Effector memory CD4-positive, alpha-beta T cell (primary cell): ENCODE data around the gene ZNF333.

Experiments
- DNase-seq, 3 donors: peaks; one replicate each; pipeline ENCODE4 v3.0.0-alpha.2; 2020
- H3K27ac ChIP-seq: 2 replicates; pipeline ENCODE4 v1.7.0; 2013; ENCODE audit warnings: mild to moderate bottlenecking, low read length, moderate library complexity; ENCODE audit not compliant: insufficient read depth, poor library complexity, severe bottlenecking
- H3K27me3 ChIP-seq: replicated peaks from 2 replicates; pipeline ENCODE4 v1.7.0; 2013; ENCODE audit warnings: mild to moderate bottlenecking, low read length; ENCODE audit not compliant: insufficient read depth, control insufficient read depth, poor library complexity, severe bottlenecking
- H3K36me3 ChIP-seq: 2 replicates; pipeline ENCODE4 v1.7.0; 2013; ENCODE audit warnings: mild to moderate bottlenecking, low read length, moderate library complexity; ENCODE audit not compliant: control insufficient read depth, insufficient read depth
- H3K4me1 ChIP-seq: 2 replicates; pipeline ENCODE4 v1.7.0; 2013; ENCODE audit warnings: low read length, mild to moderate bottlenecking; ENCODE audit not compliant: control insufficient read depth, insufficient read depth, poor library complexity, severe bottlenecking
- H3K4me3 ChIP-seq: 2 replicates; pipeline ENCODE4 v1.7.0; 2013; ENCODE audit warnings: low read length, low read depth, mild to moderate bottlenecking; ENCODE audit not compliant: insufficient read depth, poor library complexity, severe bottlenecking
- H3K9me3 ChIP-seq: 2 replicates; pipeline ENCODE4 v1.7.0; 2013; ENCODE audit warnings: mild to moderate bottlenecking, low read length, moderate library complexity; ENCODE audit not compliant: control insufficient read depth
- total RNA-seq, 3 donors: gene quantifications; one replicate each; lab custom pipeline; 2026; lab: John Stamatoyannopoulos, UW

ZNF333 gene
- total RNA-seq = 23.3 to 31.4 (median 28.5) reads per million in 3 donors

DNA sequence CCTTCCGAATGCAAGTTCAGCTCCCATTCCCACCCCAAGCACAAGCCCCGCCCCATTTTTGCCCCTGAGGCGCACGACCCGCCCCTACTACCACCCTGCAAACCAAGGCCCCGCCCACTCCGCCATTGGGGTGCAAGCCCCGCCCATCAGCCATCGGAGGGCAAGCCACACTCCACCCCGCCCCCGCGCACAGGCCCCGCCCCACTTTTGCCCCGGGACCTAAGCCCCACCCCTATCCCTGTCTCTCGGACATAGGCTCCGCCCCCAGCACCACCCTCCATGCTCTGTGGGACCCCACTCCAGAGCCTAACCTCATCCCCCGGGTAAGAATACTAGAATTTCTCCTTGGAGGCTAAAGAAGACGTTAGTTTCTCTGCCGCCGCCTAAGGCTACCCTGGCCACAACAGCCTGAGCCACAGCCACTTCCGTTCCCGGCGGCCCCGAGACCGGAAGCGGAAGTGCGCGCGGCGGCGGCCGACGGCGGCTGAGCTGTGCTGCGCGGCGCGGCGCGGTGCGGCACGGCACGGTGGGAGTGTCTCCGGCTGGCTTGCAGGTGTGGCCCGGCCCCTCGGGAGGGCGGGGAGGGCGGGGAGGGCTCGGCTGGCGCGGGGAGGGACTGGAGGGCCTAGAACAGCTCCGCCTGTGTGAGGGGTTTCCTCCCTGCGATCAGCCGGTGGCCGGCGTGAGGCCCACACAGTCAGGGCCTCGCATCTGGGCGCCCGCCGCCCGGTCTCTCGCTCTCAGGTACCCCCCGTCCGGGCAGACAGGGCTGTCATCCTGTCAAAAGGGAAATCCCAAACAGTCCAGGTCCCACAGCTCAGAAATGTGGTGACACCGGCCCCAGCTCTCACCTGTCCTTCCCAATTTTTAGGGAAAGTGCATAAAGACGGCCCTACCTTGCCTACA, at the start of gene ZNF333:
Gene ZNF333 (plus strand): TSS at position 451 of the 906 bp plus-strand sequence. CDS start 3,444 bp downstream, outside the sequence.
- H3K27ac ChIP-seq = peak within 1 kb of the TSS; percentile 88
- H3K4me3 ChIP-seq = peak within 1 kb of the TSS; percentile 56
- peak; percentile 90 to 97 (median 95) for DNase-seq
- no peaks in the 10 kb centered on the region for H3K9me3 ChIP-seq
- H3K36me3 ChIP-seq = peaks cover 5% of the 10 kb centered on the region
- H3K4me1 ChIP-seq = no peaks in the 10 kb centered on the region
- H3K27me3 ChIP-seq = no peaks in the 10 kb centered on the region

DNA sequence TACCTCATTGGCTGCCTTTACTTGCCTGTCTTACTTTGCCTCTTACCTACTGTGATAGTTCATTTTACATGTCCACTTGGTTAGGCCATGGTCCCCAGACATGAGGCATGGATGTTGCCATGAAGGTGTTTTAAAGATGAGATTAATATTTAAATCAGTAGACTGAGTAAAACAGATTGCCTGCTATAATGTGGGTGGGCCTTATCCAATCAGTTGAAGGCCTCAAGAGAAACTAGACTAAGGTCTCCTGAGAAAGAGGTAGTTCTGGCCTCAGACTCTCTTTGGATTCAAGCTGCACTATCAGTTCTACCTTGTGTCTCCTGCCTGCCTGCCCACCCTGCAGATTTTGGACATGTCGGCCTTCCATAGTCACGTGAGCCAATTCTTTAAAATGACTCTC, 41.3 kb upstream of the ZNF333 start:
- Histone ChIP-seq H3K27me3 (no peaks in the 10 kb centered on the region), H3K27ac (no peak overlapping the region), H3K4me1 (no peaks in the 10 kb centered on the region), H3K4me3 (no peak overlapping the region), H3K36me3 (no peaks in the 10 kb centered on the region), H3K9me3 (no peaks in the 10 kb centered on the region)
- no peak for DNase-seq

- Histone ChIP-seq H3K27me3 (no peaks in the 10 kb centered on the region), H3K4me3 (no peak overlapping the region), H3K27ac (no peak overlapping the region), H3K4me1 (no peaks in the 10 kb centered on the region), H3K36me3 (no peaks in the 10 kb centered on the region), H3K9me3 (no peaks in the 10 kb centered on the region)
- no peak for DNase-seq
These were observed 40.8 kb upstream of the ZNF333 start for GRCh38 chr19:14649020-14649419.

GRCh38 chr19:14650161-14650560, 39.7 kb upstream of the ZNF333 start:
- Histone ChIP-seq H3K9me3 (no peaks in the 10 kb centered on the region), H3K27ac (no peak overlapping the region), H3K36me3 (no peaks in the 10 kb centered on the region), H3K27me3 (no peaks in the 10 kb centered on the region), H3K4me3 (no peak overlapping the region), H3K4me1 (no peaks in the 10 kb centered on the region)
- no peak for DNase-seq

DNA sequence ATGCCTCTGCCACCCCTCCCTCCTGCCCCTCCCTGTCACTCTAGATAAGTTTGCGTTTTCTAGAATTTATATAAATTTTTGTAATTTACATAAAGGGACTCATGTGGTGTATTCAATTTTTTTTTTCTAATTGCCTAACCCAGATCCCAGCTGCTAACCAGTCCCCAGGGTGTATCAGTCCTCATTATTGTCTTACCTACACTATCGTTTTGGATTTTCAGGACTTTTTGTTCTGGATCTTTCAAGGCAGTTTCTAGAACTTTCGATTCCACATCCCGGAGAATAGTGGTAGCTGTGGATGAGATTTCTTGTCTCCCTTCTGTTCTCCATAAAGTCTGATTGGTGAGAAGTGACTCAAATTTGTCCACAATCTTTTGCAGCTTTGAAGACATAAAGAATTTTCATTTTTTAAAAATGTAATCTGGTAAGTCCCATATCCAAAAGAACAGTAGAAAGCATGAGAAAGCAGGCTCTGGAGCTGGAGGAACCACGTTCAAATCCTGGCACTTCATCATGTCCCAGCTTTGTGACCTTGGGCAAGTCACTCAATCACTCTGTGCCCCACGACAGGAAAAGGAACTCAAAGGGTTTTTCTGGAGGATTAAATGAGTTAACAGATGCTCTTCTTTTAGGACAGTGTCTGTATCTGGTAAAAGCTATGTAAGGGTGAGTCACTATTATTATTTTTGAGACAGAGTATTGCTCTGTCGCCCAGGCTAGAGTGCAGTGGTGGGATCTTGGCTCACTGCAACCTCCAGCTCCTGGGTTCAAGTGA, 34.9 kb upstream of the ZNF333 start:
- no peaks in the 10 kb centered on the region for H3K36me3 ChIP-seq

GRCh38 chr19:14655726-14656125, 34.1 kb upstream of the ZNF333 start:
- no peaks in the 10 kb centered on the region for H3K36me3 ChIP-seq
- no peak overlapping the region for H3K4me3 ChIP-seq
- no peaks in the 10 kb centered on the region for H3K9me3 ChIP-seq
- DNase-seq = no peak
- no peak overlapping the region for H3K27ac ChIP-seq
- no peaks in the 10 kb centered on the region for H3K27me3 ChIP-seq
- H3K4me1 ChIP-seq = no peaks in the 10 kb centered on the region

More for the DNA sequence above, 34.9 kb upstream of the ZNF333 start:
- Histone ChIP-seq H3K4me3 (no peak overlapping the region), H3K9me3 (no peaks in the 10 kb centered on the region), H3K4me1 (no peaks in the 10 kb centered on the region), H3K27ac (no peak overlapping the region), H3K27me3 (no peaks in the 10 kb centered on the region)
- no peak for DNase-seq

DNA sequence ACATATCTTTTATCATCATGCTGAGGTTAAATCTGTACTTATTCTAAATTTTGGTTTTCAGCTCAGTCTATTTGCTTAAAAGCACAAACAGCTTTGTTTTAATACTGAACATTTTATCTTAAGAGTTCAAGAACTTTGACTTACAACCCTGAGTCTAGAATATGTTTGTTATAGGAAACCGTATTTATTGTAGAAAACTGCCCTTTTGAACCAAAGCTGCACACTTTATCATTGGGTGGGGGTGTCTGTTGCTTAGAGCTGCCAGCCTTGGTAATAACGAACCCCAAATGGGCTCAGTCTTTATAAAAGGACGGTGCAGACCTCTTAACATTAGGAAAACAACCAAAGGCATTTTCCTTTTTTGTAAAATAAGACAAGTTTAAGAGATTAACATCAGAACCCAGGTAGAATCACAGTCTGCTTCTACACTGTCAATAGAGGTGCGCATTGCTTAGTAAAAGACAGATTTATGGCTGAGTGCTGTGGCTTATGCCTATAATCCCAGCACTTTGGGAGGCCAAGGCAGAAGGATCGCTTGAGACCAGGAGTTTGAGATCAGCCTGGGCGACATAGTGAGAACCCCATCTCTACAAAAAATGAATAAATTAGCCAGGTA, 29.9 kb upstream of the ZNF333 start:
- Histone ChIP-seq H3K9me3 (no peaks in the 10 kb centered on the region), H3K4me1 (no peaks in the 10 kb centered on the region), H3K4me3 (no peak overlapping the region), H3K36me3 (no peaks in the 10 kb centered on the region), H3K27ac (no peak overlapping the region), H3K27me3 (no peaks in the 10 kb centered on the region)
- no peak for DNase-seq

DNA sequence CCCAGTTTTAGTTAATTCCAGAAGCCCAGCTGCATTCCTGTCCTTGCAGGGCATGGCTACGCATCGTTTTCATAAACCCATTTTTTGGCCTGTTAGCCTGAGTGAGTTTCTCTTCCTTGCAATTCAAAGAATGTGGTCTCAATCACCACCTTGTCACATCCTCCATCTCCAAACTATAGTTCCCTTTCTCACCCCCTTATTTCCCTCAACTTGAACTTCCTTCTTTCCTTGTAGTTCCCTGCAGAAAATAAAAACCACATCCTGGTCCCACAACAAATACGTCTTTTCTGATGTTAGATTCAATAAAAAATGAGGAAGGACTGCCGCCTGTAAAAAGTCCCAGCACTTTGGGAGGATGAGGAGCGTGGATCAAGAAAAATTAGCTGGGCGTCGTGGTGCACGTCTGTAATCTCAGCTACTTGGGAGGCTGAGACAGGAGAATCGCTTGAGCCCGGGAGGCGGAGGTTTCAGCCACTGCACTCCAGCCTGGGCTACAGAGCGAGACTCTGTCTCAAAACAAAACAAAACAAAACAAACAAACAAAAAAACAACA, 28.4 kb upstream of the ZNF333 start:
- Histone ChIP-seq H3K4me3 (no peak overlapping the region), H3K9me3 (no peaks in the 10 kb centered on the region), H3K36me3 (no peaks in the 10 kb centered on the region), H3K4me1 (no peaks in the 10 kb centered on the region), H3K27ac (no peak overlapping the region), H3K27me3 (no peaks in the 10 kb centered on the region)
- no peak for DNase-seq

DNA sequence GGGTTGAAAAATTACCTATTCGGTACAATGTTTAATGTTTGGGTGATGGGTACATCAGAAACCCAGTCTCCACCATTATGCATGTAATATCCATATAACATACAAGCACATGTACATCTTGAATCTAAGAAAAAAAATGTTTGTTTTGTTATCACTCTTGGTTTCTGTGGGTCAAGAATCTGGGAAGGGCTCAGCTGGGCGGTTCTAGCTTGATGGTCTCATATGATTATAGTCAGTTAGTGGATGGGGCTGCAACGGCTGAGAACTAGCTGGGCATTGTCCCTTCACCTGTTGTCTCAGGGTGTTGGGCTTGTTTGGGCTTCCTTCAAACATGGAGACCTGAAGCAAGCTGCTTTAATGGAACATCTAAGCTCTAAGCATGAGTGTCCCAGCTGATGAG, 19.9 kb upstream of the ZNF333 start:
- Histone ChIP-seq H3K27ac (no peak overlapping the region), H3K27me3 (no peaks in the 10 kb centered on the region), H3K9me3 (no peaks in the 10 kb centered on the region), H3K4me3 (no peak overlapping the region), H3K4me1 (no peaks in the 10 kb centered on the region), H3K36me3 (no peaks in the 10 kb centered on the region)
- DNase-seq = no peak
